Ishikawa (cell line): ENCODE data around the gene PPP1CB.

Experiments used
- CEBPB ChIP-seq: IDR thresholded peaks from 2 replicates; pipeline ENCODE4 v1.6.1; 2012
- CREB1 ChIP-seq: IDR thresholded peaks from 2 replicates; pipeline ENCODE4 v1.6.1; 2012; ENCODE audit warnings: low read depth
- EGR1 ChIP-seq: IDR thresholded peaks from 2 replicates; pipeline ENCODE4 v1.6.1; 2012
- EP300 ChIP-seq: IDR thresholded peaks from 2 replicates; pipeline ENCODE4 v1.6.1; 2012; ENCODE audit warnings: borderline replicate concordance
- FOXM1 ChIP-seq: IDR thresholded peaks from 2 replicates; pipeline ENCODE4 v1.6.1; 2012; ENCODE audit warnings: low read depth, borderline replicate concordance
- MAX ChIP-seq: IDR thresholded peaks from 2 replicates; pipeline ENCODE4 v1.6.1; 2012
- NFIC ChIP-seq: IDR thresholded peaks from 2 replicates; pipeline ENCODE4 v1.6.1; 2012
- RAD21 ChIP-seq: IDR thresholded peaks from 2 replicates; pipeline ENCODE4 v1.6.1; 2012; ENCODE audit warnings: low read depth
- REST ChIP-seq: IDR thresholded peaks from 2 replicates; pipeline ENCODE4 v1.6.1; 2012; ENCODE audit warnings: low read depth, mild to moderate bottlenecking
- TAF1 ChIP-seq: IDR thresholded peaks from 2 replicates; pipeline ENCODE4 v1.6.1; 2012; ENCODE audit warnings: low read depth, mild to moderate bottlenecking
- TCF12 ChIP-seq: IDR thresholded peaks from 2 replicates; pipeline ENCODE4 v1.6.1; 2012; ENCODE audit warnings: low read depth
- TEAD4 ChIP-seq: IDR thresholded peaks from 2 replicates; pipeline ENCODE4 v1.6.1; 2012
- USF1 ChIP-seq: IDR thresholded peaks from 2 replicates; pipeline ENCODE4 v1.6.1; 2012
- YY1 ChIP-seq: IDR thresholded peaks from 2 replicates; pipeline ENCODE4 v1.6.1; 2012; ENCODE audit warnings: low read depth
- ZBTB7A ChIP-seq: IDR thresholded peaks from 2 replicates; pipeline ENCODE4 v1.6.1; 2012; ENCODE audit warnings: low read depth

PPP1CB gene

GRCh38 chr2:28768422-28768821 lies 16.8 kb downstream of the PPP1CB start:
- TF ChIP-seq TAF1, result no peak
- TF ChIP-seq EGR1, result no peak
- TF ChIP-seq EP300, result no peak
- TF ChIP-seq ZBTB7A, result no peak
- TF ChIP-seq CEBPB, result no peak
- TF ChIP-seq MAX, result no peak
- TF ChIP-seq CREB1, result no peak
- no peak for TF ChIP-seq TCF12
- no peak for TF ChIP-seq TEAD4

- TF ChIP-seq EGR1, result no peak
- no peak for TF ChIP-seq EP300
- no peak for TF ChIP-seq TAF1
- TF ChIP-seq CEBPB, result no peak
- no peak for TF ChIP-seq MAX
- no peak for TF ChIP-seq USF1
- TF ChIP-seq NFIC, result no peak
- no peak for TF ChIP-seq ZBTB7A
- TF ChIP-seq CREB1, result no peak
- no peak for TF ChIP-seq TEAD4
- no peak for TF ChIP-seq REST
- no peak for TF ChIP-seq TCF12
- TF ChIP-seq FOXM1, result no peak
Measured at GRCh38 chr2:28768952-28769351, 17.3 kb downstream of the PPP1CB start.

- TF ChIP-seq EGR1 (no peak), YY1 (no peak), USF1 (no peak), CEBPB (no peak), TCF12 (no peak), ZBTB7A (no peak), REST (no peak), MAX (no peak), TAF1 (no peak), RAD21 (no peak), EP300 (no peak), CREB1 (no peak), TEAD4 (no peak), FOXM1 (no peak), NFIC (no peak)
Measured at GRCh38 chr2:28772351-28772750, 20.7 kb downstream of the PPP1CB start.

GRCh38 chr2:28776471-28776870 lies 24.8 kb downstream of the PPP1CB start:
- no peak for TF ChIP-seq YY1
- TF ChIP-seq EP300, result no peak
- TF ChIP-seq NFIC, result no peak
- TF ChIP-seq CEBPB, result no peak

- TF ChIP-seq REST (no peak), RAD21 (no peak), MAX (no peak), CEBPB (no peak), TCF12 (no peak), NFIC (no peak), CREB1 (no peak), EP300 (no peak), FOXM1 (no peak), EGR1 (no peak), YY1 (no peak), USF1 (no peak), TAF1 (no peak), ZBTB7A (no peak), TEAD4 (no peak)
Measured at GRCh38 chr2:28778392-28778791, 26.8 kb downstream of the PPP1CB start.
